HPDE6-E6E7 (cell line): ENCODE results near the gene TAS2R50.

Experiments used
- DNase-seq: peaks from one replicate; pipeline ENCODE4 v3.0.0; 2011; ENCODE audit warnings: missing footprints; ENCODE audit errors: extremely low spot score

TAS2R50 gene

GRCh38 chr12:10952645-10953044 is 34.1 kb downstream of the TAS2R50 start:
- no peak for DNase-seq

GRCh38 chr12:10943167-10943566 is 43.5 kb downstream of the TAS2R50 start:
- DNase-seq = no peak

- peak; percentile 51 for DNase-seq
Measured at GRCh38 chr12:10941916-10942607, 44.6 kb downstream of the TAS2R50 start.

- no peak for DNase-seq
Measured at GRCh38 chr12:10941369-10941768, 45.3 kb downstream of the TAS2R50 start.

GRCh38 chr12:10940389-10940788 is 46.3 kb downstream of the TAS2R50 start:
- DNase-seq = peak; percentile 50

GRCh38 chr12:10939163-10939562 is 47.5 kb downstream of the TAS2R50 start, which contains the start of gene TAS2R14:
Gene TAS2R14, minus strand, starts transcription at chr12:10939263. Its CDS starts 56 bp downstream, at chr12:10939207.
- DNase-seq = no peak

- DNase-seq = no peak
Measured at GRCh38 chr12:10936506-10936905, 50.2 kb downstream of the TAS2R50 start.
